H1 (cell line): ENCODE results near the gene ACP4. TPM values are rescaled to one million over a fixed set of nuclear protein-coding genes. Genes with fewer than 3 reads are reported as not detected.

ENCODE experiments used
- CHD1 ChIP-seq: IDR thresholded peaks from 2 replicates; pipeline ENCODE4 v1.6.1; 2012; ENCODE audit warnings: low read depth, low read length, improper control_type of control experiment
- CHD2 ChIP-seq: IDR thresholded peaks from 2 replicates; pipeline ENCODE4 v1.6.1; 2012; ENCODE audit warnings: low read length, improper control_type of control experiment
- EP300 ChIP-seq, 2 experiments: IDR thresholded peaks; 1 replicate in 1 of 2; 2 replicates in 1 of 2; pipeline ENCODE4 v1.6.1; 2011 to 2012; ENCODE audit warnings: low read depth in 2 of 2, low read length in 2 of 2, mild to moderate bottlenecking in 2 of 2, borderline replicate concordance in 1 of 2, inconsistent platforms in 1 of 2, moderate library complexity in 1 of 2
- FOSL1 ChIP-seq: IDR thresholded peaks from 2 replicates; pipeline ENCODE4 v1.6.1; 2011; ENCODE audit warnings: mild to moderate bottlenecking, low read depth, low read length, moderate library complexity; ENCODE audit not compliant: insufficient read depth
- NRF1 ChIP-seq: IDR thresholded peaks from 2 replicates; pipeline ENCODE4 v1.6.1; 2011; ENCODE audit warnings: mild to moderate bottlenecking, low read depth, low read length, improper control_type of control experiment
- PHF8 ChIP-seq: fragments of 200-600 bp; sonication (generic); conservative IDR thresholded peaks from 2 replicates; pipeline ENCODE4 v1.7.1; 2012; ENCODE audit warnings: low read depth, mild to moderate bottlenecking, inconsistent platforms, low read length, moderate library complexity
- POLR2AphosphoS5 ChIP-seq: IDR thresholded peaks from 2 replicates; pipeline ENCODE4 v1.6.1; 2011; ENCODE audit warnings: low read depth, low read length
- RAD21 ChIP-seq, 2 experiments: IDR thresholded peaks in 1 of 2; conservative IDR thresholded peaks in 1 of 2; 2 replicates each; pipeline ENCODE4 v1.6.1; 2011; ENCODE audit warnings: low read depth in 2 of 2, low read length in 2 of 2, improper control_type of control experiment in 1 of 2, inconsistent platforms in 1 of 2, mild to moderate bottlenecking in 1 of 2, moderate library complexity in 1 of 2
- RBBP5 ChIP-seq: IDR thresholded peaks from 2 replicates; pipeline ENCODE4 v1.7.1; 2012; ENCODE audit warnings: low read depth, mild to moderate bottlenecking, inconsistent platforms, low read length, moderate library complexity, borderline replicate concordance
- RNF2 ChIP-seq: fragments of 200-900, 300-1000 bp; sonication (generic); IDR thresholded peaks from 2 replicates; pipeline ENCODE4 v1.7.1; 2016; ENCODE audit warnings: borderline replicate concordance, low read depth, mild to moderate bottlenecking, antibody characterized with exemption, low read length; ENCODE audit not compliant: poor library complexity, severe bottlenecking; ENCODE audit errors: missing control alignments
- SIN3A ChIP-seq, 2 experiments: IDR thresholded peaks in 1 of 2; conservative IDR thresholded peaks in 1 of 2; 2 replicates each; pipeline ENCODE4 v1.6.1; 2011 to 2012; ENCODE audit warnings: low read length in 2 of 2, improper control_type of control experiment in 1 of 2, low read depth in 1 of 2, mild to moderate bottlenecking in 1 of 2
- TAF1 ChIP-seq: IDR thresholded peaks from 2 replicates; pipeline ENCODE4 v1.6.1; 2011; ENCODE audit warnings: mild to moderate bottlenecking, low read depth, low read length
- TAF7 ChIP-seq: optimal IDR thresholded peaks from 2 replicates; pipeline ENCODE3; 2011; ENCODE audit warnings: low read depth, mild to moderate bottlenecking, inconsistent platforms, low read length, moderate library complexity, borderline replicate concordance
- YY1 ChIP-seq: IDR thresholded peaks from 2 replicates; pipeline ENCODE4 v1.6.1; 2011; ENCODE audit warnings: low read depth, mild to moderate bottlenecking, low read length
- polyA plus RNA-seq, 7 experiments: library from polyadenylated mRNA; depleted of rRNA in 3 of 7; stranded (reverse) in 5 of 7; unstranded in 2 of 7; fragments of >200 nt in 5 of 7; fragments of 200-250 nt in 2 of 7; gene quantifications; 1 replicate in 5 of 7; 2 replicates in 1 of 7; 4 replicates in 1 of 7; pipeline versions ENCODE4 v1.2.1 to v1.2.3, GENCODE V29; 2011 to 2013; ENCODE audit warnings: missing spikeins in 2 of 7, mixed read lengths in 2 of 7
- total RNA-seq: library from RNA; stranded (reverse); fragmentation: NEBNext Ultra II Directional; extraction: Animal tissue kit (Norgen Biotek cat#: 25700); gene quantifications from 2 replicates; pipeline ENCODE4 v1.2.1, GENCODE V29; 2021
- TF ChIP-seq, protein P1 (sequence below), 3 experiments: IDR thresholded peaks; 1 replicate in 2 of 3; 2 replicates in 1 of 3; pipeline versions ENCODE4 v1.5.1 to v1.6.1; 2011; ENCODE audit warnings: low read length in 3 of 3, mild to moderate bottlenecking in 3 of 3, inconsistent platforms in 2 of 3, low read depth in 1 of 3, moderate library complexity in 1 of 3; ENCODE audit not compliant: insufficient read depth in 1 of 3; ENCODE audit errors: control extremely low read depth in 1 of 3
- TF ChIP-seq, protein P2 (sequence below): IDR thresholded peaks from 2 replicates; pipeline ENCODE4 v1.6.1; 2011; ENCODE audit warnings: low read depth, mild to moderate bottlenecking, low read length; ENCODE audit not compliant: insufficient read depth
- TF ChIP-seq, protein P3 (sequence below): IDR thresholded peaks from 2 replicates; pipeline ENCODE4 v1.6.1; 2011; ENCODE audit warnings: low read length, improper control_type of control experiment

Gene ACP4
- total and polyA plus RNA-seq, 2 of the 8 experiments (the other 6 are each of a cell fraction or from before 2014, with no cell fraction given): not detected

DNA sequence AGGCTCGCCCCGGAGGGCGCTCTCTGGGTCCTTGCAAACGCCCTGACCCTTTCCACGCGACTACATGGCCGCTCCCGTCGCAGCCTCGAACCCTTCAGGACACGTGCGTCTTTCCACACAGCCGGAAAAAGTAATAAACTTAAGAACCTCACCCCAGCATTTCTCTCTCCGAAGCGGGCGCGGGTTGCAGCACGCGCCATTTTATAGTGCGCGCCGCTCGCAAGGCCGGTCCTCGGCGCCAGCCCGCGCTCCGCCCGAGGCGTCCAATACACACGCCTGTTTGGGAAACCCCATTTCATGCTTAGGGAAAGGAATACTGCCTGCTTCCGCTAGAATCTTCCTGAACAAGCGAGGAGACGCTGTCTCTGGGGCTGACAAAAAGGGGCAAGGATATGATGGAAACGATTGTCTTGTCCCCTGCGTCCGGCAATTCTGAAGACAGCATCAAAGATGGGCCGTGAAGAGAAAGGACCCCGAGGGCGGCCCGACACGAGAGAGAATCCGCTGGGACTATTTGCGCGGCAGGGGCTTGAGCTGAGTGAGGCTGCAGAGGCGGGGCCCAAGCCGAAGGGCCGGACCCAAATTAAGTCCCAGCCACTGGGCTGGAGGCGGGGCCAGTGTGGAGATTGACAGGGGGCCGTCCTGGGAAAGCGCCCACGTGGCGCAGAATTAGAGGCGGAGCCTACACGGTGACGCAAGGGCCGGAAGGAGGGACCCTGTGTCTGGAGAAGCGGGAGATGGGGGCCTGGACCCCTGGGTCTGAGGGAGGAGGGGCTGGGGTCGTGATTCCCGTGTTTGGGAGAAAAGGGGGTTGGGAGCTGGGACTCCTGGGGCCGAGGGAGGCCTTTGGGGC, 14.4 kb downstream of the ACP4 start (continued):
- TF ChIP-seq RBBP5 (no peak), YY1 (peak; percentile 85), CHD2 (peak; percentile 89), FOSL1 (no peak), TAF7 (peak; percentile 99), TAF1 (peak; percentile 99), NRF1 (peak; percentile 16; the same call in 1 of the 2 replicates), POLR2AphosphoS5 (peak; percentile 98), RNF2 (no peak), RAD21 (IDR thresholded peaks at IDR 0.05 in 1 of 2, conservative IDR thresholded peaks at IDR 0.05 in 1 of 2; ENCODE audit: low read depth in 2 of 2, low read length in 2 of 2) (peak in 1 of 2 experiments; percentile 0; a peak in 1 of 4 replicates), PHF8 (peak; percentile 100), SIN3A (conservative IDR thresholded peaks at IDR 0.05 in 1 of 2, IDR thresholded peaks at IDR 0.05 in 1 of 2; ENCODE audit: low read depth in 1 of 2, low read length in 2 of 2) (0 out of 4 replicates have a peak, but pooled peaks have one; percentile 18 to 22), CHD1 (peak; percentile 77; the same call in 1 of the 2 replicates), EP300 (IDR thresholded peaks at IDR 0.05; ENCODE audit: borderline replicate concordance in 1 of 2, low read depth in 2 of 2, low read length in 2 of 2) (no peak; a peak in 1 of 3 replicates)
- TF ChIP-seq, protein P1, sequence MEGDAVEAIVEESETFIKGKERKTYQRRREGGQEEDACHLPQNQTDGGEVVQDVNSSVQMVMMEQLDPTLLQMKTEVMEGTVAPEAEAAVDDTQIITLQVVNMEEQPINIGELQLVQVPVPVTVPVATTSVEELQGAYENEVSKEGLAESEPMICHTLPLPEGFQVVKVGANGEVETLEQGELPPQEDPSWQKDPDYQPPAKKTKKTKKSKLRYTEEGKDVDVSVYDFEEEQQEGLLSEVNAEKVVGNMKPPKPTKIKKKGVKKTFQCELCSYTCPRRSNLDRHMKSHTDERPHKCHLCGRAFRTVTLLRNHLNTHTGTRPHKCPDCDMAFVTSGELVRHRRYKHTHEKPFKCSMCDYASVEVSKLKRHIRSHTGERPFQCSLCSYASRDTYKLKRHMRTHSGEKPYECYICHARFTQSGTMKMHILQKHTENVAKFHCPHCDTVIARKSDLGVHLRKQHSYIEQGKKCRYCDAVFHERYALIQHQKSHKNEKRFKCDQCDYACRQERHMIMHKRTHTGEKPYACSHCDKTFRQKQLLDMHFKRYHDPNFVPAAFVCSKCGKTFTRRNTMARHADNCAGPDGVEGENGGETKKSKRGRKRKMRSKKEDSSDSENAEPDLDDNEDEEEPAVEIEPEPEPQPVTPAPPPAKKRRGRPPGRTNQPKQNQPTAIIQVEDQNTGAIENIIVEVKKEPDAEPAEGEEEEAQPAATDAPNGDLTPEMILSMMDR (IDR thresholded peaks at IDR 0.05; ENCODE audit: control extremely low read depth in 1 of 3, insufficient read depth in 1 of 3, low read depth in 1 of 3, low read length in 3 of 3): no peak
- TF ChIP-seq, protein P2, sequence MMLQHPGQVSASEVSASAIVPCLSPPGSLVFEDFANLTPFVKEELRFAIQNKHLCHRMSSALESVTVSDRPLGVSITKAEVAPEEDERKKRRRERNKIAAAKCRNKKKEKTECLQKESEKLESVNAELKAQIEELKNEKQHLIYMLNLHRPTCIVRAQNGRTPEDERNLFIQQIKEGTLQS: peak; percentile 80; the same call in 1 of the 2 replicates
- TF ChIP-seq, protein P3, sequence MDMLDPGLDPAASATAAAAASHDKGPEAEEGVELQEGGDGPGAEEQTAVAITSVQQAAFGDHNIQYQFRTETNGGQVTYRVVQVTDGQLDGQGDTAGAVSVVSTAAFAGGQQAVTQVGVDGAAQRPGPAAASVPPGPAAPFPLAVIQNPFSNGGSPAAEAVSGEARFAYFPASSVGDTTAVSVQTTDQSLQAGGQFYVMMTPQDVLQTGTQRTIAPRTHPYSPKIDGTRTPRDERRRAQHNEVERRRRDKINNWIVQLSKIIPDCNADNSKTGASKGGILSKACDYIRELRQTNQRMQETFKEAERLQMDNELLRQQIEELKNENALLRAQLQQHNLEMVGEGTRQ: peak; percentile 88
